ENCODE data around the gene RSU1. TPM values are rescaled to one million over a fixed set of nuclear protein-coding genes. Genes with fewer than 3 reads are reported as not detected.

Gene RSU1
- 81.6 TPM for total RNA-seq
- long read RNA-seq, transcript RSU1-205 (8 exons, 3,639 nt) = minor isoform, 27 of 191 reads
- long read RNA-seq, transcript RSU1-203 (8 exons, 3,919 nt) = minor isoform, 7 of 191 reads
- long read RNA-seq, transcript RSU1-201 (9 exons, 3,834 nt) = major isoform, 133 of 191 reads
- long read RNA-seq, partial matches to known transcripts = 8 of 191 reads
- long read RNA-seq, other reads (novel, unspliced or antisense) = 16 of 191 reads

- H3K4me1 ChIP-seq = peaks cover 29% of the 10 kb centered on the region
Measured at GRCh38 chr10:16817125-16818019, at the start of gene RSU1. Gene RSU1, minus strand, starts transcription at chr10:16817424. Its CDS starts 343 bp downstream, at chr10:16817081.

GRCh38 chr10:16866541-16867275, 49.5 kb upstream of the RSU1 start:
- no peak overlapping the region for H3K4me3 ChIP-seq
- H3K4me1 ChIP-seq = no peaks in the 10 kb centered on the region
- no peaks in the 10 kb centered on the region for H3K9me3 ChIP-seq
- H3K27me3 ChIP-seq (ENCODE audit: low read depth) = no peaks in the 10 kb centered on the region
- H3K36me3 ChIP-seq = no peaks in the 10 kb centered on the region
- intact Hi-C loops (cut with DNase I) = no loop called here
- H3K27ac ChIP-seq = no peak overlapping the region
- TF ChIP-seq CTCF (IDR thresholded peaks at IDR 0.05) = no peak
- DNase-seq (no peak), ATAC-seq (no peak)

More at GRCh38 chr10:16817125-16818019, at the start of gene RSU1:
- peaks cover 4% of the 10 kb centered on the region for H3K9me3 ChIP-seq
- intact Hi-C loops (cut with DNase I) = no loop called here
- H3K4me3 ChIP-seq = peak within 1 kb of the TSS; percentile 81
- peak within 1 kb of the TSS; percentile 92 for H3K27ac ChIP-seq
- peak; percentile 100 for DNase-seq
- ATAC-seq = peak; percentile 98 to 99
- H3K27me3 ChIP-seq (ENCODE audit: low read depth) = no peaks in the 10 kb centered on the region
- no peak for TF ChIP-seq CTCF (IDR thresholded peaks at IDR 0.05)
- no peaks in the 10 kb centered on the region for H3K36me3 ChIP-seq

- no peak for DNase-seq
- Histone ChIP-seq H3K36me3 (no peaks in the 10 kb centered on the region), H3K9me3 (no peaks in the 10 kb centered on the region), H3K27me3 (ENCODE audit: low read depth) (no peaks in the 10 kb centered on the region), H3K4me3 (no peak overlapping the region), H3K4me1 (no peaks in the 10 kb centered on the region), H3K27ac (no peak overlapping the region)
- no peak for ATAC-seq
- intact Hi-C loops (cut with DNase I) = no loop called here
- no peak for TF ChIP-seq CTCF (IDR thresholded peaks at IDR 0.05)
Measured at GRCh38 chr10:16865766-16866165, 48.5 kb upstream of the RSU1 start.

- DNase-seq = no peak
- Histone ChIP-seq H3K9me3 (no peaks in the 10 kb centered on the region), H3K27ac (no peak overlapping the region), H3K4me1 (no peaks in the 10 kb centered on the region), H3K4me3 (no peak overlapping the region), H3K36me3 (no peaks in the 10 kb centered on the region), H3K27me3 (ENCODE audit: low read depth) (no peaks in the 10 kb centered on the region)
- TF ChIP-seq CTCF (IDR thresholded peaks at IDR 0.05) = no peak
- intact Hi-C loops (cut with DNase I) = no loop called here
- no peak for ATAC-seq
Measured at GRCh38 chr10:16863766-16864165, 46.5 kb upstream of the RSU1 start.

- intact Hi-C loops (cut with DNase I) = no loop called here
- TF ChIP-seq CTCF (IDR thresholded peaks at IDR 0.05) = no peak
- ATAC-seq (no peak), DNase-seq (no peak)
- H3K27ac ChIP-seq = no peak overlapping the region
- H3K36me3 ChIP-seq = no peaks in the 10 kb centered on the region
- no peak overlapping the region for H3K4me3 ChIP-seq
- no peaks in the 10 kb centered on the region for H3K4me1 ChIP-seq
- H3K27me3 ChIP-seq (ENCODE audit: low read depth) = no peaks in the 10 kb centered on the region
- H3K9me3 ChIP-seq = no peaks in the 10 kb centered on the region
Measured at GRCh38 chr10:16857419-16857818, 40.2 kb upstream of the RSU1 start.
